Common myeloid progenitor, CD34-positive (primary cell): ENCODE results near the gene MED20.

Source experiments
- CTCF ChIA-PET: fragments of 350-600 bp; sonication (Branson Sonifier 250); formaldehyde crosslinking; loops from one replicate; lab custom pipeline; 2021; ENCODE audit warnings: antibody characterized with exemption; lab: Charles Lee
- POLR2A ChIA-PET: fragments of 350-600 bp; sonication (Branson Sonifier 250); formaldehyde crosslinking; loops from one replicate; lab custom pipeline; 2021; ENCODE audit warnings: antibody characterized with exemption; lab: Charles Lee
- DNase-seq, 3 donors: peaks; one replicate each; pipeline versions ENCODE4 v3.0.0 to v3.0.0-alpha.2; 2013
- H3K27ac ChIP-seq, 2 experiments: 1 replicate in 1 of 2; 2 replicates in 1 of 2; pipeline ENCODE4 v1.7.0; 2013; ENCODE audit warnings: inconsistent platforms in 2 of 2, low read length in 2 of 2, mild to moderate bottlenecking in 2 of 2, low read depth in 1 of 2, moderate library complexity in 1 of 2; ENCODE audit not compliant: severe bottlenecking in 2 of 2, insufficient read depth in 1 of 2, poor library complexity in 1 of 2
- H3K27me3 ChIP-seq, 5 experiments: replicated peaks in 2 of 5; 1 replicate in 3 of 5; 2 replicates in 2 of 5; pipeline versions ENCODE4 v1.6.1 to v1.7.0; 2013; ENCODE audit warnings: low read length in 4 of 5, mild to moderate bottlenecking in 2 of 5, moderate library complexity in 2 of 5, inconsistent platforms in 1 of 5; ENCODE audit not compliant: insufficient read depth in 5 of 5, control insufficient read depth in 4 of 5
- H3K36me3 ChIP-seq, 4 experiments: 1 replicate in 2 of 4; 2 replicates in 2 of 4; pipeline versions ENCODE4 v1.6.1 to v1.7.0; 2013; ENCODE audit warnings: low read length in 3 of 4, control low read depth in 1 of 4, mild to moderate bottlenecking in 1 of 4; ENCODE audit not compliant: control insufficient read depth in 4 of 4, insufficient read depth in 4 of 4
- H3K4me1 ChIP-seq, 4 experiments: 1 replicate in 3 of 4; 2 replicates in 1 of 4; pipeline versions ENCODE4 v1.6.1 to v1.7.1; 2013; ENCODE audit warnings: low read length in 3 of 4, mild to moderate bottlenecking in 3 of 4, control low read depth in 1 of 4, inconsistent platforms in 1 of 4, moderate library complexity in 1 of 4; ENCODE audit not compliant: control insufficient read depth in 4 of 4, insufficient read depth in 4 of 4; ENCODE audit errors: control extremely low read depth in 1 of 4
- H3K4me3 ChIP-seq, 7 experiments: 1 replicate in 4 of 7; 2 replicates in 3 of 7; pipeline versions ENCODE4 v1.5.1 to v1.7.0; 2013; ENCODE audit warnings: mild to moderate bottlenecking in 7 of 7, low read length in 6 of 7, moderate library complexity in 6 of 7, inconsistent platforms in 2 of 7, low read depth in 2 of 7, control low read depth in 1 of 7; ENCODE audit not compliant: insufficient read depth in 4 of 7, control insufficient read depth in 1 of 7; ENCODE audit errors: extremely low read depth in 1 of 7
- H3K9me3 ChIP-seq, 5 experiments: 1 replicate in 4 of 5; 2 replicates in 1 of 5; pipeline versions ENCODE4 v1.6.1 to v1.7.1; 2013; ENCODE audit warnings: low read length in 4 of 5, mild to moderate bottlenecking in 2 of 5, inconsistent platforms in 1 of 5, low read depth in 1 of 5, moderate library complexity in 1 of 5; ENCODE audit not compliant: control insufficient read depth in 4 of 5, insufficient read depth in 2 of 5; ENCODE audit errors: control extremely low read depth in 1 of 5
- WGBS: methylation state at CpG from one replicate; pipeline ENCODE4 v1.1.5; 2013; ENCODE audit not compliant: insufficient coverage; 5-methylcytosine and 5-hydroxymethylcytosine counted together

Gene MED20

DNA sequence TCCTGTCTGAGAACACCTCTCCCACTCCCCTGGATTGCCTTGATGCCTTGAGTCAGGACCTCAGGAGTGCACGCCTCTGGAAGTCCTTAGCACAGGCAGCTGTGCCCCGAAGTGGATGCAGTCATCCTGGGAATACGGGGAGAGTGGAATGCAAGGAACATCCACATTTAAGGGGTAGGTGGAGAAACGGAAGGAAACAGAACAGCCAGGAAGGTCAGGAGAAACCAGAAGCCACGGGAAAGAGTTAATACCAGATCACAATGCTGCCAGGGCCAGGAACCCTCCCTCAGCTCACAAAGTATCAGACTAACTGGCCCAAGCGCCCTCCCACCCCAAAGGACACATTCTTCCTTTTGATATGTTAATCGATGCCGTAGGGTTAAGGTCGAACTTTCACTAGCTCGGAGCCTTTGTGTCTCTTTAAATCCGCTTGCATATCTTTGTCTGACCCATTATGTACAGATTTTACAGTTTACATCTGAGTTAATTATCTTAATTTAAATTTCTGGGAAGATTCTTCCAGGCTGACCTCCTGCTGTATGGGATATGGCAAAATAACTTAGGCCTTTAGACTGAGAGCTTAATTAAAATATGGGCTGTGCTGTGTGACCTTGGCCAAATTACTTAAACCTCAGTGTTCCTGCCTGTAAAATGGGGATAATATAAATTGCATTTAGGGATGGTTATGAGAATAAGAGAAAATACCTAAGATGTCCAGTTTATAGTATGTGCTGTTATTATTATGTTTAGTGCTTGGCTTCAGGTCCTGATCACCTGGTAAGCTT is 44.7 kb upstream of the MED20 start:
- Histone ChIP-seq H3K36me3 (no peaks in the 10 kb centered on the region), H3K4me3 (no peak overlapping the region), H3K27ac (no peak overlapping the region), H3K9me3 (no peaks in the 10 kb centered on the region), H3K4me1 (peaks cover 4 to 27% (median 16%) of the 10 kb centered on the region in 4 experiments), H3K27me3 (no peaks in the 10 kb centered on the region)
- DNase-seq, result no peak
- 100% methylated on average over 5 of the region's 11 CpGs for WGBS
- CTCF ChIA-PET, result interaction anchor here (1.0 to 1.6 kb wide), 3 partner anchors 14 to 79 kb away, joined by 3 to 10 read pairs (median 3); no protein-coding TSS in a partner anchor
- POLR2A ChIA-PET, result no interaction called here

DNA sequence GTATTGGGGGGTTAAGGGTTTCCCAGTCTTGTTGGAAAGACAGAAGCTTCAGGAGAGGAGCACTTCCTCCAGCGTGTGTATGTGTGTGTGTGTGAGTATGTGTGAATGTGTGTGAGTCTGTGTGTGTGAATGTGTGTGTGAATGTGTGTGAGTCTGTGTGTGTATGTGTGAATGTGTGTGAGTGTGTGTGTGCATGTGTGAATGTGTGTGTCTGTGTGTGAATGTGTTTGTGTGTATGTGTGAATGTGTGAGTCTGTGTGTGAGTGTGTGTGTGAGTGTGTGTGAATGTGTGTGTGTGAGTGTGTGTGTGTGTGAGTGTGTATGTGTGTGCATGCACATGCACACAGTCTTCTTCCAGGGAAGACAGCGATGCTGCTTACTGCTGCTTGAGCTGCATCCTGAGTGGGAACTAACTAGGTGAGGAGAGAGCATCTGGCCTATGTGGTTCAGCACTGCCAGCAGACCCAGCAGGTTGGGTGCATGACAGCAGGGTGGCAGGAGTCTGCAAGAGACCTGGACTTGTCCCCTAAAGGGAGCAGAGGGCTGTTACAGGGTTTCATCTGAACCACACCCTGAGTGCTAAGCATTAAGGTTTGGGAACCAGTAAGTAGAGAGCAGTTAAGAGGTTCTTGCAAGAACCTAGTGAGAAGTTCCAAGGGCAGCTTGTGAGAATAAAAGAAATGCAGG is 43.4 kb upstream of the MED20 start:
- POLR2A ChIA-PET, result no interaction called here
- WGBS, result 69% methylated on average over 2 of the region's 2 CpGs
- peaks cover 0 to 23% (median 14%) of the 10 kb centered on the region in 4 experiments for H3K4me1 ChIP-seq

DNA sequence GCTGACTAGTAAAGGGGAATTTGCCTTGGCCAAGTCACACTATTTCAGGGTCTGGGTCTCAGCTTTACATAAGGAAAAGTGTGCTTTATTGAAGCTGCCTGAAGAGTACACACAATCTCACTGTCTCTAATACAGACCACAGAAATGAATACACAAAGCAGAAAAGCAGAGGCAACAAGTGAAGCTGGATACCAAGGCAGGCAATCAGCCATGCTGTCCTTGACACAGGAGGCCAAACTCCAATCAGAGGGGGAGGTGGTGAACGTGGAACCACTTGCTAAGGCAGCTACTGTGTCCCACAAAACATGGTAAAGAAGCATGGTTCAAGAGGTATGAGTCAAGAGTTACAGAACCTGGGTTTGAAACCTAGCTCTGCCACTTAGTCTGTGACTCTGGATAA is 42.4 kb upstream of the MED20 start:
- 83% methylated on average over 1 of the region's 1 CpG for WGBS
- Histone ChIP-seq H3K27ac (no peak overlapping the region), H3K36me3 (peaks cover 0 to 3% (median 0%) of the 10 kb centered on the region in 4 experiments), H3K27me3 (no peaks in the 10 kb centered on the region), H3K4me3 (no peak overlapping the region), H3K9me3 (no peaks in the 10 kb centered on the region), H3K4me1 (peaks cover 0 to 23% (median 14%) of the 10 kb centered on the region in 4 experiments)
- ChIA-PET POLR2A (no interaction called here), CTCF (interaction anchor here (0.9 to 1.4 kb wide), 4 partner anchors 13 to 36 kb away, joined by 3 to 4 read pairs (median 3); no protein-coding TSS in a partner anchor)
- DNase-seq, result no peak

More for the DNA sequence above, 43.4 kb upstream of the MED20 start:
- peak in 1 of 3 donors; percentile 10 for DNase-seq
- Histone ChIP-seq H3K27me3 (no peaks in the 10 kb centered on the region), H3K4me3 (no peak overlapping the region), H3K9me3 (no peaks in the 10 kb centered on the region), H3K36me3 (peaks cover 0 to 3% (median 0%) of the 10 kb centered on the region in 4 experiments), H3K27ac (no peak overlapping the region)
- CTCF ChIA-PET, result interaction anchor here (0.9 to 1.4 kb wide), 3 partner anchors 15 to 37 kb away, joined by 3 read pairs; no protein-coding TSS in a partner anchor

DNA sequence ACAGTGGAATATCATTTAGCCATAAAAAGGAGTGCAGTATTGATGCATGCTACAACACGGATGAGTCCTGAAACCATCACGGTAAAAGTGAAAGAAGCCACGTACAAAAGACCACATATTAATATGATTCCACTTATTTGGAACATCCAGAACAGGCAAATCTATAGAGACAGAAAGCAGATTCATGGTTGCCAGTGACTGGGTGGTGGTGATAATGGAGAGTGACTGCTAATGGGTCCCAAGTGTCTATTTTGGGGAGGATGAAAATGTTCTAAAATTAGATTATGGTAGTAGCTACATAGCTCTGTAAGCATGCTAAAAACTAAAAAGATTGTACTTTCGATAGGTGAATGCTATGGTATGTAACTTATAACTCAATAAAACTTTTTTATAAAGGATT is 39.1 kb upstream of the MED20 start:
- ChIA-PET POLR2A (no interaction called here), CTCF (interaction anchor here (1.1 kb wide), 2 partner anchors 12 to 50 kb away, joined by 3 read pairs; no protein-coding TSS in a partner anchor)
- peaks cover 0 to 3% (median 0%) of the 10 kb centered on the region in 4 experiments for H3K36me3 ChIP-seq
- no peak for DNase-seq
- H3K4me3 ChIP-seq, result no peak overlapping the region
- H3K27ac ChIP-seq, result no peak overlapping the region
- no CpG with 5 or more reads among the region's 4 CpGs for WGBS
- H3K4me1 ChIP-seq, result peaks cover 0 to 7% (median 4%) of the 10 kb centered on the region in 4 experiments
- no peaks in the 10 kb centered on the region for H3K9me3 ChIP-seq
- no peaks in the 10 kb centered on the region for H3K27me3 ChIP-seq

DNA sequence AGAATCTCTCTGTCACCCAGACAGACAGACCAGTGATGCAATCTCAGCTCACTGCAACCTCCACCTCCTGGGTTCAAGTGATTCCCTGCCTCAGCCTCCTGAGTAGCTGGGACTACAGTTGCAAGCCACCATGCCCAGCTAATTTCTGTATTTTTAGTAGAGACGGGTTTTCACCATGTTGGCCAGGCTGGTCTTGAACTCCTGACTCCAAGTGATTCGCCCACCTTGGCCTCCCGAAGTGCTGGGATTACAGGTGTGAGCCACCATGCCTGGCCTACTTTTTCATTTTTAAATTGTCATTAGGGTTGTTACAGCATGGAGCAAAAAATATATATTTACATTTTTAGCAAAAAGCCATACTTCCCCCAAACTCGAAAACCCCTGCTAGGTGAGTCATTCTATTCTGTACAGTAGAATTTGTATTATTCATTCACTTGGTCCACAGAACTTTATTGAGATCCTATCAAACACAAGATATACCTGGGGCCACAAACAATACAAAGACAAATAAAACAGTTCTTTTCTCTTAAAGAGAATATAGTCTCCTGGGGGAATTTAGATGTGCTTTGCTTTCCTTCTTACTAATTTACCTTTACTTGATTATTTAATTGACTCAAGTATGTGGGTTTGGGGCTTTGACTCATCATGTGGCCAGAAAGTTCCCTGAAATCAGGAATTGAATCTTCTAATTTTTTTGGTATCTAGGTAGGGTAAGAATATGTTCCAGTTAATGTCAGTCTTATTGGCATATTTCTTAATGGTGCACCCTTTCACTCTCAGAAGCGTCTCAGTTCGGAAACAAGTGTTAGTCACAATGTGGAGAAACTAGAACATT is 37.3 kb upstream of the MED20 start:
- Histone ChIP-seq H3K9me3 (no peaks in the 10 kb centered on the region), H3K27me3 (no peaks in the 10 kb centered on the region), H3K4me3 (no peak overlapping the region), H3K36me3 (peaks cover 0 to 3% (median 0%) of the 10 kb centered on the region in 4 experiments), H3K4me1 (peaks cover 0 to 7% (median 4%) of the 10 kb centered on the region in 4 experiments), H3K27ac (no peak overlapping the region)
- DNase-seq, result peak in 1 of 3 donors; percentile 22
- CTCF ChIA-PET, result no interaction called here
- POLR2A ChIA-PET, result no interaction called here
- WGBS, result 100% methylated on average over 1 of the region's 6 CpGs

DNA sequence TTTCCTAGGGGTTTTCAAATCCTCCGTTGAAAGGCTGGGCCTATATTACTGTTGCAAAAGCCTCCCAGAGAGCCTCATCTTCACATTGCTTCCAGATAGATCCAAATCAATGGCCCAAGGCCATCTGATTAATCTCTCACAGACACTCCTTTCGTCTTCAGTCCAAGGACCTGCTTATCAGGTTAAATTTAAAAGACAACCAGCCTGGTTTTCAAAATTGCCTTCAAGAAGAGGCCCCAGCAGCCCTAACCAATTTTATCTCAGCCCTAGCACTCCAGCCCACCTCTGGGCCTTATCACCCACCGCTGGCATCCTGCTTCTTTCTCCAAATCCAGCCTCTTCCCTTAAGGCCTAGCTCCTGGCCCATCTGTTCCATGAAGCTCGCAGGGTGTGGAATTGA is 36.2 kb upstream of the MED20 start:
- H3K27me3 ChIP-seq, result no peaks in the 10 kb centered on the region

More for the DNA sequence above, 36.2 kb upstream of the MED20 start:
- ChIA-PET POLR2A (no interaction called here), CTCF (no interaction called here)
- Histone ChIP-seq H3K27ac (no peak overlapping the region), H3K4me1 (peaks cover 0 to 7% (median 4%) of the 10 kb centered on the region in 4 experiments), H3K9me3 (no peaks in the 10 kb centered on the region), H3K4me3 (no peak overlapping the region), H3K36me3 (peaks cover 0 to 7% (median 0%) of the 10 kb centered on the region in 4 experiments)
- WGBS, result 96% methylated on average over 2 of the region's 4 CpGs
- DNase-seq, result no peak
